Measurements from ENCODE around the gene RAD51B.

DNA sequence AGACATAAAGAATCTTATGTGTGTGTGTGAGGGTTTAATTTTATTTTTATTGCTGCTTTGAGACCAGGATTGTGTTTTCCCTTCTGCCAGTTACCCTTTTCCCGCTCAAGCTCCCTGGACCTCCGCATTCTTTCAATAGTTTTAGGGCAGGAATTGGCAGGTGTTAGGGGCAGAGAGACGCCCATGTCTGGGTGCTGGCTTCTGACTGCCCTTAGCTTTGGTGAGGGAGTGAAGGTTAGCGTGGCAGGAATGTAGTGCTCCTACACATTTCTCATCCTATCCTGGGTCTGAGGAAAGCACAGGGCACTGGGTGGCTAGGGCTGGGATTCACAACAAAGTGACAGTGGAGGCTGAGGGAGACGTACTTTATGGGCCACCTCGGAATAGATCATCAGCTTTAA is 545.2 kb downstream of the RAD51B start:
- TF ChIP-seq POLR2A (IDR thresholded peaks at IDR 0.05): no peak
- TF ChIP-seq, protein P1, sequence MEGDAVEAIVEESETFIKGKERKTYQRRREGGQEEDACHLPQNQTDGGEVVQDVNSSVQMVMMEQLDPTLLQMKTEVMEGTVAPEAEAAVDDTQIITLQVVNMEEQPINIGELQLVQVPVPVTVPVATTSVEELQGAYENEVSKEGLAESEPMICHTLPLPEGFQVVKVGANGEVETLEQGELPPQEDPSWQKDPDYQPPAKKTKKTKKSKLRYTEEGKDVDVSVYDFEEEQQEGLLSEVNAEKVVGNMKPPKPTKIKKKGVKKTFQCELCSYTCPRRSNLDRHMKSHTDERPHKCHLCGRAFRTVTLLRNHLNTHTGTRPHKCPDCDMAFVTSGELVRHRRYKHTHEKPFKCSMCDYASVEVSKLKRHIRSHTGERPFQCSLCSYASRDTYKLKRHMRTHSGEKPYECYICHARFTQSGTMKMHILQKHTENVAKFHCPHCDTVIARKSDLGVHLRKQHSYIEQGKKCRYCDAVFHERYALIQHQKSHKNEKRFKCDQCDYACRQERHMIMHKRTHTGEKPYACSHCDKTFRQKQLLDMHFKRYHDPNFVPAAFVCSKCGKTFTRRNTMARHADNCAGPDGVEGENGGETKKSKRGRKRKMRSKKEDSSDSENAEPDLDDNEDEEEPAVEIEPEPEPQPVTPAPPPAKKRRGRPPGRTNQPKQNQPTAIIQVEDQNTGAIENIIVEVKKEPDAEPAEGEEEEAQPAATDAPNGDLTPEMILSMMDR (IDR thresholded peaks at IDR 0.05): no peak
